D721Med (cell line): Measurements from ENCODE around the gene ITCH.
"Not testable (repeated sequence)": the region's sequence is repeated elsewhere in the genome, so short reads cannot be mapped to it uniquely, and the experiment has no call there.

Source experiments
- DNase-seq: peaks from one replicate; pipeline ENCODE4 v3.0.0; 2011; ENCODE audit warnings: low spot score; ENCODE audit not compliant: insufficient read length
- FAIRE-seq: peaks from 2 replicates; lab custom pipeline; 2011; peaks lifted over from hg19 to GRCh38; lab: Jason Lieb, UNC
- CTCF ChIP-seq: IDR thresholded peaks from 2 replicates; pipeline ENCODE4 v1.5.1; 2012; ENCODE audit warnings: mild to moderate bottlenecking, control low read depth; ENCODE audit not compliant: insufficient read depth; ENCODE audit errors: missing control alignments

Gene ITCH

GRCh38 chr20:34427331-34427730 is 64.3 kb downstream of the ITCH start:
- DNase-seq (no peak), FAIRE-seq (no peak)
- TF ChIP-seq CTCF = no peak

DNA sequence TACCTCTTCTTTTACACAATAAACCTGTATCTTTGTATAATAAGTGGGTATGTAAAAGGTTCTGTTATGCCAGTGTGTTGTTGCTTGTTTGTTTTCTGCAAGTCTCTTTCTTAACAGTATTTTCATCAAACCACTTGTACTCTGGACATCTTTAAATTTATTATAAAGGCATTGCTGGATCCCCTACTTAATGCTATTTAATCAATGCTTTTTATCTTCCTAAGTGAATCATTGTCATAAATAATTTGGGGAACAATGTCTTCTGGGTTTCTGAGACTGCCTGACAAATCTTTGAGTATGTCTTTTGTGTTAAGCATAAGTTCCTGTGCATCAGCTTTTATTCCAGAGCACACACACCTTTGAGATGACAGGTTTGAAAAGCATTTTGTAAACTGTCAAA is 64.7 kb downstream of the ITCH start:
- no peak for TF ChIP-seq CTCF
- FAIRE-seq (no peak), DNase-seq (no peak)

GRCh38 chr20:34431168-34431567 is 68.1 kb downstream of the ITCH start:
- DNase-seq = no peak
- TF ChIP-seq CTCF = no peak
- FAIRE-seq = no peak

DNA sequence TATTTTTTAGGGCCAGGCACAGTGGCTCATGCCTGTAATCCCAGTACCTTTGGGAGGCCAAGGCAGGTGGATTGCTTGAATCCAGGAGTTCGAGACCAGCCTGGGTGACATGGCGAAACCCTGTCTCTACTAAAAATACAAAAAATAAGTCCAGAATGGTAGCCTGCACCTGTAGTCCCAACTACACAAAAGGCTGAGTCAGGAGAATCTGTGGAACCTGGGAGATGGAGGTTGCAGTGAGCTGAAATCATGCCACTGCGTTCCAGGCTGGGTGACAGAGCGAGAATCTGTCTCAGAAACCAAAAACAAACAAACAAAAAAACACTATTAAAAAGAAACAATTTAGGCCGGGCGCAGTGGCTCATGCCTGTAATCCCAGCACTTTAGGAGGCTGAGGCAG is 69.6 kb downstream of the ITCH start:
- FAIRE-seq, DNase-seq: not testable (repeated sequence)

DNA sequence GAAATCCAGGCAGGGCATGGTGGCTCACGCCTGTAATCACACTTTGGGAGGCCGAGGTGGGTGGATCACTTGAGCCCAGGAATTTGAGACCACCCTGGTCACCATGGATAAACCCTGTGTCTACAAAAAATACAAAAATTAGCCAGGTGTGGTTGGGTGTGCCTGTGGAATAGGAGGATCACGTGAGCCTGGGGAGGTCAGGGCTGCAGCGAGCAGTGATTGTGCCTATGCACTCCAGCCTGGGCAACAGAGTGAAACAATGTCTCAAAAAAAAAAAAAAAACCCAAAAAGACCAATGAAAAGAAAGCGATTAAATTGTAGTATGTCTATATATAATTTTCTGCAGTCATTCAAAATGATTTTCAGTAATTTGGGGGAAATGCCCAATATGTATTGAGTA is 70.3 kb downstream of the ITCH start:
- no peak for DNase-seq
- TF ChIP-seq CTCF = no peak
- FAIRE-seq = no peak

- DNase-seq (no peak), FAIRE-seq (no peak)
- no peak for TF ChIP-seq CTCF
Measured at GRCh38 chr20:34435589-34435988, 72.5 kb downstream of the ITCH start.

- DNase-seq (no peak), FAIRE-seq (no peak)
- TF ChIP-seq CTCF = no peak
Measured at GRCh38 chr20:34437330-34437986, 74.4 kb downstream of the ITCH start.

GRCh38 chr20:34439168-34439567 is 76.1 kb downstream of the ITCH start:
- TF ChIP-seq CTCF = no peak
- FAIRE-seq (no peak), DNase-seq (no peak)

DNA sequence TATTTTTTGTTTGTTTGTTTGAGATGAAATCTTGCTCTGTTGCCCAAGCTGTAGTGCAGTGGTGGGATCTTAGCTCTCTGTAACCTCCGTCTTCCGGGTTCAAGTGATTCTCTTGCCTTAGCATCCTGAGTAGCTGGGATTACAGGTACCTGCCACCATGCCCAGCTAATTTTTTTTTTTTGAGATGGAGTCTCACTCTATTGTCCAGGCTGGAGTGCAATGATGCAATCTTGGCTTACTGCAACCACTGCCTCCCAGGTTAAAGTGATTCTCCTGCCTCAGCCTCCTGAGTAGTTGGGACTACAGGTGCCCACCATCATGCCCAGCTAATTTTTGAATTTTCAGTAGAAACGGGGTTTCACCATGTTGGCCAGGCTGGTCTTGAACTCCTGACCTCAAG is 78.3 kb downstream of the ITCH start:
- DNase-seq, FAIRE-seq: not testable (repeated sequence)
